Gastrocnemius medialis (tissue), 4 donors: ENCODE measurements around the gene CCSER1.

ENCODE experiments used
- CTCF ChIP-seq, 5 experiments: fragments of 450-650 bp in 3 of 5; fragments of 200-600 bp in 2 of 5; sonication (generic) in 2 of 5; IDR thresholded peaks in 4 of 5; conservative IDR thresholded peaks in 1 of 5; 1 replicate in 4 of 5; 2 replicates in 1 of 5; pipeline ENCODE4 v1.5.1; 2016 to 2019; ENCODE audit warnings: antibody characterized with exemption in 5 of 5, mild to moderate bottlenecking in 3 of 5, moderate library complexity in 3 of 5
- POLR2A ChIP-seq, 2 donors: fragments of 450-650 bp; IDR thresholded peaks; one replicate each; pipeline ENCODE4 v1.6.1; 2017; ENCODE audit warnings: antibody characterized with exemption in 2 of 2, mild to moderate bottlenecking in 2 of 2, moderate library complexity in 2 of 2

GRCh38 chr4:90845777-90846176 is 718.6 kb downstream of the CCSER1 start:
- TF ChIP-seq POLR2A (IDR thresholded peaks at IDR 0.05) (no peak), CTCF (IDR thresholded peaks at IDR 0.05 in 4 of 5, conservative IDR thresholded peaks at IDR 0.05 in 1 of 5) (no peak)
